Measurements from ENCODE around the gene NKD1. TPM values are rescaled to one million over a fixed set of nuclear protein-coding genes. Genes with fewer than 3 reads are reported as not detected.

NKD1 gene
- total and polyA plus RNA-seq, 9 donors, result 2.5 to 72.1 (median 12.7) TPM

DNA sequence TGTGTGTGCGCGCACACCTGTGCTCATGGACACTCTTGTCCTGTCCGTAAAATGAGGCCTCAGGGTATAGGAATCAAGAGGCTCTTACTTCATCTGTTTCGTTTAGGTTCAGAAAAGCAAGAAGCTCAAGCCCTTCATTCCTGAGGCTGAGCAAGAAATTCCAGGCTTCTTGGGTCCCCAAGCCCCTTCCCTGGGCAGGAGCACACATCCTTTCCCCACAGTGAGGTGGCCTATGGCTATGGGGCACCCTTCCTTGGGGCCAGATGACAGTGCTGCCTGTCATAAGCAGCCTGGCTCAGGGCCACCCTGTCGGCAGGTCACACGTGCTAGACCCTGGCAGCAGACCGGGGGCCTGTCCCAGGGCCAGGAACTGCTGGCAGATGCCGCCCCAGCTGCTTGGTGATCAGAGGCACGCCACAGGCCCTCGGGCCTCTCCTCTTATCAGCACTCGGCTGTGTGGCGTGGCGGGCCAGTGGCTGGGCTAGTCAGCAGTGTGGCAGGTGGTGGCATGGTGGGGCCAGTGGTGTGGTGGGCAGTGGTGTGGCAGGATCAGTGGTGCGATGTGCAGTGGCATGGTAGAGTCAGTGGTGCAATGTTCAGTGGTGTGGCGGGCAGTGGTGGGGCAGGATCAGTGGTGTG is 50.2 kb downstream of the NKD1 start:
- intact Hi-C loops (cut with DNase I), result no loop called here
- WGBS, 3 donors, result 85 to 91% (median 90%) methylated on average over 14 to 15 of the region's 15 CpGs
- Histone ChIP-seq H3K4me1 (ENCODE audit: insufficient read depth) (peaks cover 12% of the 10 kb centered on the region), H3K27me3 (no peaks in the 10 kb centered on the region), H3K36me3 (no peaks in the 10 kb centered on the region), H3K27ac (no peak overlapping the region), H3K9me3 (no peaks in the 10 kb centered on the region), H3K4me3 (no peak overlapping the region)
- DNase-seq, result no peak
- TF ChIP-seq POLR2A (IDR thresholded peaks at IDR 0.05) (no peak), EP300 (IDR thresholded peaks at IDR 0.05) (no peak)
- TF ChIP-seq, protein P1, sequence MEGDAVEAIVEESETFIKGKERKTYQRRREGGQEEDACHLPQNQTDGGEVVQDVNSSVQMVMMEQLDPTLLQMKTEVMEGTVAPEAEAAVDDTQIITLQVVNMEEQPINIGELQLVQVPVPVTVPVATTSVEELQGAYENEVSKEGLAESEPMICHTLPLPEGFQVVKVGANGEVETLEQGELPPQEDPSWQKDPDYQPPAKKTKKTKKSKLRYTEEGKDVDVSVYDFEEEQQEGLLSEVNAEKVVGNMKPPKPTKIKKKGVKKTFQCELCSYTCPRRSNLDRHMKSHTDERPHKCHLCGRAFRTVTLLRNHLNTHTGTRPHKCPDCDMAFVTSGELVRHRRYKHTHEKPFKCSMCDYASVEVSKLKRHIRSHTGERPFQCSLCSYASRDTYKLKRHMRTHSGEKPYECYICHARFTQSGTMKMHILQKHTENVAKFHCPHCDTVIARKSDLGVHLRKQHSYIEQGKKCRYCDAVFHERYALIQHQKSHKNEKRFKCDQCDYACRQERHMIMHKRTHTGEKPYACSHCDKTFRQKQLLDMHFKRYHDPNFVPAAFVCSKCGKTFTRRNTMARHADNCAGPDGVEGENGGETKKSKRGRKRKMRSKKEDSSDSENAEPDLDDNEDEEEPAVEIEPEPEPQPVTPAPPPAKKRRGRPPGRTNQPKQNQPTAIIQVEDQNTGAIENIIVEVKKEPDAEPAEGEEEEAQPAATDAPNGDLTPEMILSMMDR (IDR thresholded peaks at IDR 0.05), result no peak

DNA sequence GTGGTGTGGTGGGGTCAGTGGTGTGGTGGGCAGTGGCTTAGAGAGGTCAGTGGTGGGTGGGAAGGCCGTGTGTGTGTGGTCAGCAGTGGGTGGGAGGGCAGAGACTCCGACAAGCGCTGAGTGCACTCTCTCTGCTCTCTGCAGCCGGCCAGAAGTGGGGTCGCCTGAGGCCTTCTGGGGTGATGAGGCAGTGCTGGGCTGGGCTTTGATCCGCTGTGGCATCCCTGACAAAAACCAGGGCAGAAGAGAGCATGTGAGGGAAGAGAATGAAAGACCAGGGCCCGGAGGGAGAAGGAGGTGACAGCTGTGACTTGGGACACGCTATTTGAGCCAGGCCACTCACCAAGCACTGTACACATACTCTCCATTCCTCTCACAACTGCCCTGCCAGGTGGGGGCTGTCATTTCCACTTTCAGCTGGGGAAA is 50.8 kb downstream of the NKD1 start:
- Histone ChIP-seq H3K9me3 (no peaks in the 10 kb centered on the region), H3K27me3 (no peaks in the 10 kb centered on the region), H3K4me1 (ENCODE audit: insufficient read depth) (peaks cover 18% of the 10 kb centered on the region), H3K4me3 (no peak overlapping the region), H3K36me3 (no peaks in the 10 kb centered on the region), H3K27ac (no peak overlapping the region)
- WGBS, 3 donors, result 87 to 94% (median 92%) methylated on average over 8 of the region's 8 CpGs
- intact Hi-C loops (cut with DNase I), result no loop called here
- DNase-seq, result no peak
- TF ChIP-seq EP300 (IDR thresholded peaks at IDR 0.05) (no peak), POLR2A (IDR thresholded peaks at IDR 0.05) (no peak)
- TF ChIP-seq, protein P1 (IDR thresholded peaks at IDR 0.05), result no peak

DNA sequence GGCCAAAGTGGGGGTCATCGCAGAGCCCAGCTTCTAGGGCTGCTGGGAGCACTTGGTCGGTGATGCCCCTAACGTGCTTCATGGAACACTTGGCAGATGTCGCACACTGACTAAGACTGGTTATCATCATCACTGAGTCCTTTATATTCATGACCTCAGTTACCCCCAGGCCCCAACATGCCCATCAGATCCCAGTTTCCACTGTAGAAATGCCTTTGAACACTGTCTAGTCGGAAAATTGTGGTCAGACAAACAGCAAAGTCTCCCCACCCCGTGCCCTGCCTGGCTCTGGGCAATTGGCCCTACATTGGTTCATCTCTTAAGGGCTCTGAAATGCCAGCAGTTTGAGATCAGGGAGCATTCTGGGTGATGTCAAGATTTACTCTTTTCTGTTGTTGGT is 51.3 kb downstream of the NKD1 start:
- intact Hi-C loops (cut with DNase I), result no loop called here
- no peaks in the 10 kb centered on the region for H3K36me3 ChIP-seq
- TF ChIP-seq POLR2A (IDR thresholded peaks at IDR 0.05) (no peak), EP300 (IDR thresholded peaks at IDR 0.05) (no peak)
- TF ChIP-seq, protein P1 (IDR thresholded peaks at IDR 0.05), result no peak
- no peak overlapping the region for H3K4me3 ChIP-seq
- no peak overlapping the region for H3K27ac ChIP-seq
- DNase-seq, result no peak
- 89 to 97% (median 92%) methylated on average over 6 of the region's 6 CpGs for WGBS, 3 donors
- no peaks in the 10 kb centered on the region for H3K9me3 ChIP-seq
- peaks cover 22% of the 10 kb centered on the region for H3K4me1 ChIP-seq (ENCODE audit: insufficient read depth)
- no peaks in the 10 kb centered on the region for H3K27me3 ChIP-seq

DNA sequence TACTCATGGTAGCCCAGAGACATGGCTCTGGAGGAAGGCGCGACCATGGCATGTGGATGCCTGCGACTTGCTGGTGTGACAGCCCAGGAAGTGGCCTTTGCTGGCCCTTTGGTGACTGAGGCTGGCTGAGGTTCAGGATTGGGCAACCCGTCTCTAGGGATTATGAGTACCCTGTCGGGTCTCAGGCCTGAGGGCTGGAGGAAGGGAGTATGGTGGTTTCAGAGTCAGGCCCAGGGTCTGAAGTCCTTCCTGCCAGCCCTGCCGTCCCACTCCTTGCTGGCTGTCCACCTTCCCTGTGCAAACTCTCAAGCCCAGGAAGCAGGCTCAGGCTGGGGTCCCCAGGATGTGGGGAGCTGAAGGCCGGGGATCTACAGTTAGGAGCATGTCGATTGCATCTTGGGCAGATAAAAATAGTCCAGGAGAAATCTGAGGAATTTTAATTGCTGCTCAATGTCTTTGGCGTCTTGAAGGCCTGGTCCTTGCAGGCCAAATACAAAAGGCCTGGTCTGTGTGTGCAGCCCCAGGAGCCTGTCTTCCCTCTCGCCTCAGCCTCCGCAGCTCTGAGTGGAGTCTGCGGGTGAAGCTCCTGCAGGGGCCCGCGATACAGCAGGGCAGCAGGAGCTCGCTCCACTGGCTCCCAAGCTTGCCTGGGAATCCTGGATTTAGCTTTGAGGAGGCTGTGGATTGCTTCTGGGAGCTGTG is 52.5 kb downstream of the NKD1 start:
- Histone ChIP-seq H3K9me3 (no peaks in the 10 kb centered on the region), H3K36me3 (no peaks in the 10 kb centered on the region), H3K27ac (peak overlapping the region in 1 of 2 donors; percentile 60), H3K27me3 (no peaks in the 10 kb centered on the region), H3K4me1 (ENCODE audit: insufficient read depth) (peaks cover 22% of the 10 kb centered on the region), H3K4me3 (no peak overlapping the region)
- TF ChIP-seq POLR2A (IDR thresholded peaks at IDR 0.05), result no peak
- TF ChIP-seq, protein P1 (IDR thresholded peaks at IDR 0.05), result no peak
- no peak for TF ChIP-seq EP300 (IDR thresholded peaks at IDR 0.05)
- intact Hi-C loops (cut with DNase I), result no loop called here
- 75 to 82% (median 76%) methylated on average over 15 of the region's 15 CpGs for WGBS, 3 donors
- DNase-seq, result no peak
